ENCODE measurements around the gene HSPBP1.
"Not testable (repeated sequence)": the region's sequence is repeated elsewhere in the genome, so short reads cannot be mapped to it uniquely, and the experiment has no call there.

The HSPBP1 gene, protein sequence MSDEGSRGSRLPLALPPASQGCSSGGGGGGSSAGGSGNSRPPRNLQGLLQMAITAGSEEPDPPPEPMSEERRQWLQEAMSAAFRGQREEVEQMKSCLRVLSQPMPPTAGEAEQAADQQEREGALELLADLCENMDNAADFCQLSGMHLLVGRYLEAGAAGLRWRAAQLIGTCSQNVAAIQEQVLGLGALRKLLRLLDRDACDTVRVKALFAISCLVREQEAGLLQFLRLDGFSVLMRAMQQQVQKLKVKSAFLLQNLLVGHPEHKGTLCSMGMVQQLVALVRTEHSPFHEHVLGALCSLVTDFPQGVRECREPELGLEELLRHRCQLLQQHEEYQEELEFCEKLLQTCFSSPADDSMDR

GRCh38 chr19:55279770-55280643 is at the start of gene HSPBP1:
HSPBP1 (minus strand) TSS chr19:55280110; CDS start chr19:55279608, 502 bp downstream.
- TF ChIP-seq Cebpa-rat (IDR thresholded peaks at IDR 0.05), result no peak
- H3K27ac ChIP-seq, result peak within 1 kb of the TSS; percentile 47 to 82 (median 76)
- H3K9ac ChIP-seq, result peak within 1 kb of the TSS; percentile 67 to 80 (median 76)
- H3K4me2 ChIP-seq, result peak within 1 kb of the TSS; percentile 86 to 99 (median 94)
- peaks cover 40 to 67% (median 62%) of the 10 kb centered on the region in 10 experiments for H3K4me1 ChIP-seq
- H3K27me3 ChIP-seq, result no peaks in the 10 kb centered on the region
- no peaks in the 10 kb centered on the region for H3K9me3 ChIP-seq (replicated peaks in 1 of 11)
- 0 out of 22 replicates have a peak, but pooled peaks cover 0 to 6% (median 0%) of the 10 kb centered on the region in 11 experiments for H4K20me1 ChIP-seq
- H3K4me3 ChIP-seq, result peak within 1 kb of the TSS; percentile 56 to 79 (median 65)
- H3K36me3 ChIP-seq, result peaks cover 0 to 25% (median 14%) of the 10 kb centered on the region in 11 experiments; a peak in 20 of 22 replicates

- Histone ChIP-seq H3K9me3 (replicated peaks in 1 of 11) (peaks cover 0 to 10% (median 0%) of the 10 kb centered on the region in 11 experiments; a peak in 2 of 22 replicates), H3K4me1 (peaks cover 30 to 87% (median 66%) of the 10 kb centered on the region in 10 experiments)
- not testable (repeated sequence) for H3K27me3 ChIP-seq, H3K27ac ChIP-seq, H3K4me3 ChIP-seq, H3K4me2 ChIP-seq, H4K20me1 ChIP-seq, H3K9ac ChIP-seq, H3K36me3 ChIP-seq
Measured at GRCh38 chr19:55328774-55329318, 48.9 kb upstream of the HSPBP1 start.

DNA sequence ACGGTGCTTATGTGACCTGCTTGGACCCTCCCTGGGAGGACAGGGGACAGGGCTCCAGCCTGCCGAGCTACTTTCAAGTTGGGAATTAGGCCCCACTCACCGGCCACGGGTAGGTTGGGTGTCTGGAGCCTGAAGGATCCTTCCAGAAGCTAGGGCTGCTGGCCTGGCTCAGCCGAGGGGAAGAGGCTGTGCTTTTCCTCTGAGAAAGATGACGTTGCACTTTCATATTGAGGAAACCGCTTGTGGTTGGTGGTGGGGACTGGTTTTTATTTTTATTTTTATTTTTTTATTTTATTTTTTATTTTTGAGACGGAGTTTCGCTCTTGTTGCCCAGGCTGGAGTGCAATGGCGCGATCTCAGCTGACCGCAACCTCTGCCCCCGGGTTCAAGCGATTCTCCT is 45.3 kb upstream of the HSPBP1 start, which contains the start of gene TMEM150B:
TSS of gene TMEM150B (minus strand) at position 170 of the 400 bp plus-strand sequence. CDS start 4,305 bp downstream, outside the sequence.
- H4K20me1 ChIP-seq, result peaks cover 0 to 16% (median 0%) of the 10 kb centered on the region in 11 experiments; a peak in 3 of 22 replicates
- peak within 1 kb of the TSS; percentile 66 to 90 (median 80) for H3K27ac ChIP-seq
- no peak for TF ChIP-seq Cebpa-rat (IDR thresholded peaks at IDR 0.05)
- peaks cover 57 to 87% (median 76%) of the 10 kb centered on the region in 10 experiments for H3K4me1 ChIP-seq
- H3K4me3 ChIP-seq, result peak within 1 kb of the TSS in 9 of 10 experiments; percentile 20 to 65 (median 52); a peak in 18 of 20 replicates
- H3K9me3 ChIP-seq (replicated peaks in 1 of 11), result peaks cover 0 to 10% (median 0%) of the 10 kb centered on the region in 11 experiments; a peak in 1 of 22 replicates
- H3K27me3 ChIP-seq, result no peaks in the 10 kb centered on the region
- H3K36me3 ChIP-seq, result peaks cover 0 to 5% (median 0%) of the 10 kb centered on the region in 11 experiments; a peak in 7 of 22 replicates
- H3K9ac ChIP-seq, result peak within 1 kb of the TSS; percentile 59 to 79 (median 73)
- H3K4me2 ChIP-seq, result peak within 1 kb of the TSS; percentile 73 to 97 (median 84)

- peak overlapping the region; percentile 73 to 97 (median 84) for H3K4me2 ChIP-seq
- peak overlapping the region; percentile 59 to 79 (median 73); a peak in 21 of 22 replicates for H3K9ac ChIP-seq
- peaks cover 0 to 10% (median 0%) of the 10 kb centered on the region in 11 experiments; a peak in 8 of 22 replicates for H3K36me3 ChIP-seq
- peaks cover 0 to 10% (median 0%) of the 10 kb centered on the region in 11 experiments; a peak in 1 of 22 replicates for H3K9me3 ChIP-seq (replicated peaks in 1 of 11)
- H3K4me1 ChIP-seq, result peaks cover 57 to 87% (median 74%) of the 10 kb centered on the region in 10 experiments
- no peaks in the 10 kb centered on the region for H3K27me3 ChIP-seq
- peak overlapping the region; percentile 66 to 90 (median 80) for H3K27ac ChIP-seq
- peak overlapping the region in 9 of 10 experiments; percentile 20 to 65 (median 52); a peak in 18 of 20 replicates for H3K4me3 ChIP-seq
- no peak for TF ChIP-seq Cebpa-rat (IDR thresholded peaks at IDR 0.05)
- H4K20me1 ChIP-seq, result peaks cover 0 to 16% (median 0%) of the 10 kb centered on the region in 11 experiments; a peak in 3 of 22 replicates
Measured at GRCh38 chr19:55324662-55325061, 44.8 kb upstream of the HSPBP1 start.

DNA sequence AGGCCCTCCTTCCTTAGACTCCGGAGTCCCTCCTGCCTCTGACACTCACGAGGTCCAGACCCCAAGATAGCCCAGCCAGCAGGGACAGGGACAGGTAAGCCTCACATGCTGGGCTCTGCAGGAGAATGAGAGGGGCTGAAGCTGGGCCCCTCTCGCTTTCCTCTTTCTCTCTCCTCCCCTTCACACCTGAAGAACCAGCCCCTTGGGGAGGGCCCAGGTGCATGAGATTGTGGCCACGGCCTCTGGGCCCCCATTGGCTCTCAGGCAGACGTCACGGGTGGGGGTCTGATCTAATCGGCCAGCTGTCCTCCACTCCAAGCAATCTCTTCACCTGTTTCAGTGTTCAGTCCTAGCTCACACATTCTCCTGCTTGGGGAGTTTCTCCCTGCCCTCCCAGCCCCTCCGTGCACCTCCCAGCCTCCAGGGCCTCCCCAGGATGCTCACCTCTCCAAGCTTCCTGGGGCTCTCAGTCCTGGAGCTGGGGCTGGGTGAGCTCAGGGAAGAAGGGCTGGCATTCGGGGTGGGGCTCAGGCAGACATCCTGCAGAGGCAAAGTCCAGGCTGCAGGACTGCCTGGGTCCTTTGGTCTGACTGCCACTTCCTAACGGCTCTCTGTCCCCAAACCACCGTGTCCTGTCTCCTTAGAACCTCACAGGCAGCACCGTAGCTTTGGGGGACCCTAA is 42.4 kb upstream of the HSPBP1 start:
- H3K9ac ChIP-seq, result peak overlapping the region in 8 of 11 experiments; percentile 12 to 75 (median 48); a peak in 11 of 22 replicates
- H3K4me1 ChIP-seq, result peaks cover 57 to 72% (median 64%) of the 10 kb centered on the region in 10 experiments
- no peaks in the 10 kb centered on the region for H3K27me3 ChIP-seq
- H3K9me3 ChIP-seq (replicated peaks in 1 of 11), result peaks cover 0 to 10% (median 0%) of the 10 kb centered on the region in 11 experiments; a peak in 1 of 22 replicates
- H3K36me3 ChIP-seq, result peaks cover 0 to 34% (median 0%) of the 10 kb centered on the region in 11 experiments; a peak in 8 of 22 replicates
- peaks cover 0 to 16% (median 0%) of the 10 kb centered on the region in 11 experiments; a peak in 3 of 22 replicates for H4K20me1 ChIP-seq
- no peak for TF ChIP-seq Cebpa-rat (IDR thresholded peaks at IDR 0.05)
- peak overlapping the region in 9 of 11 experiments; percentile 17 to 81 (median 31); a peak in 11 of 22 replicates for H3K27ac ChIP-seq
- H3K4me3 ChIP-seq, result peak overlapping the region in 5 of 10 experiments; percentile 18 to 63 (median 42); a peak in 9 of 20 replicates
- peak overlapping the region; percentile 58 to 97 (median 82) for H3K4me2 ChIP-seq

DNA sequence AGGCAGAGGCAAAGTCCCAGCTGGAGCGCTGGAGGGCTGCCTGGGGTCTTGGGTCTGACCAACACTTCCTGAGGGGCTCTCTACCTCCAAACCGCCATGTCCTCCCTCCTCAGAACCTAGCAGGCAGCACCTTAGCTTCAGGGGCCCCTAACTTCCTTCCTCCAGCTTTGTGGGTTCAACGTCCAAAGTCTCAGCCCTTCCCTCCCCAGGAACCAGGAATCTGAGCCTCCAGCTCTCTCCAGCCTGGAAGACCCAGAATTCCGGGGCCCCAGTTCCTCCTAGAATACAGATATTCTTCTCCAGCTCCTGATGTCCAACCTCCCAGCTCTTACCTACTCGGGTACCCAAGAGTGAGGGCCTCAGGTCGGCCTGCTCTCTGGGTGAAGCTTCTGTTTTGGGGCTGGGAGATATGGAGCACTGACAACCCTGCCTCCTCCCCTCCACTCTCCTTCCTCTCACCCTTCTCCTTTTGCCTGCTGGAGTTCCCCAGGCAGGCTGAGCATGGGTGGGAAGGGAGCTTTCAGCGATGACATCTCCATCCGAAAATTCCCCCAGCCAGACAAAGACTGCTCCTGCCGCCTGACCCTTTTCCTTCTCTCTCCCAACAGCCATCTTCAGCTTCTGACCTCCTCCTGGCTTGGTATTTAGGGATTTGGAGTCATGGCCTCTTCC is 41.7 kb upstream of the HSPBP1 start:
- Histone ChIP-seq H3K4me1 (peaks cover 55 to 66% (median 58%) of the 10 kb centered on the region in 10 experiments), H3K27me3 (no peaks in the 10 kb centered on the region), H3K27ac (peak overlapping the region in 8 of 11 experiments; percentile 2 to 81 (median 20); a peak in 8 of 22 replicates), H3K36me3 (peaks cover 0 to 41% (median 0%) of the 10 kb centered on the region in 11 experiments; a peak in 9 of 22 replicates), H3K4me3 (peak overlapping the region in 5 of 10 experiments; percentile 18 to 63 (median 42); a peak in 9 of 20 replicates), H3K4me2 (peak overlapping the region; percentile 58 to 97 (median 82)), H4K20me1 (peaks cover 0 to 20% (median 0%) of the 10 kb centered on the region in 11 experiments; a peak in 3 of 22 replicates), H3K9ac (peak overlapping the region in 9 of 11 experiments; percentile 4 to 75 (median 44); a peak in 12 of 22 replicates), H3K9me3 (replicated peaks in 1 of 11) (peaks cover 0 to 7% (median 0%) of the 10 kb centered on the region in 11 experiments; a peak in 1 of 22 replicates)
- no peak for TF ChIP-seq Cebpa-rat (IDR thresholded peaks at IDR 0.05)

Measured in BLaER1 treated with 17β-estradiol and CSF1 and Interleukin-3, amounts not matched to agents 10 nM and 100 nM (cell line).